Neural crest cell (in vitro differentiated cells): Measurements from ENCODE around the gene TP63. TPM values are rescaled to one million over a fixed set of nuclear protein-coding genes. Genes with fewer than 3 reads are reported as not detected.
"Not testable (repeated sequence)": the region's sequence is repeated elsewhere in the genome, so short reads cannot be mapped to it uniquely, and the experiment has no call there.

Source experiments
- DNase-seq: peaks from one replicate; pipeline ENCODE4 v3.0.0; 2021; ENCODE audit warnings: low read depth, mixed read lengths, low spot score
- H3K27ac Mint-ChIP-seq: one replicate; pipeline ENCODE4 v1.8.0; 2021; ENCODE audit warnings: mild to moderate bottlenecking, mixed read lengths; ENCODE audit not compliant: unreplicated experiment
- H3K27me3 Mint-ChIP-seq: 2 replicates; pipeline ENCODE4 v1.8.0; 2021; ENCODE audit warnings: low read depth, mild to moderate bottlenecking, mixed read lengths
- H3K36me3 Mint-ChIP-seq: 2 replicates; pipeline ENCODE4 v1.8.0; 2021; ENCODE audit warnings: low read depth, mild to moderate bottlenecking, mixed read lengths
- H3K4me1 Mint-ChIP-seq: 2 replicates; pipeline ENCODE4 v1.8.0; 2021; ENCODE audit warnings: mixed read lengths
- H3K4me3 Mint-ChIP-seq: one replicate; pipeline ENCODE4 v1.8.0; 2021; ENCODE audit warnings: mild to moderate bottlenecking, mixed read lengths
- H3K9me3 Mint-ChIP-seq: 2 replicates; pipeline ENCODE4 v1.8.0; 2021; ENCODE audit warnings: mixed read lengths
- CTCF ChIP-seq: fragments of 200-600 bp; sonication (generic); conservative IDR thresholded peaks from 2 replicates; pipeline ENCODE4 v1.5.0; 2021; ENCODE audit warnings: antibody characterized with exemption, mild to moderate bottlenecking
- total RNA-seq: library from RNA; stranded (reverse); gene quantifications from 2 replicates; pipeline ENCODE4 v1.2.1, GENCODE V29; 2021

TP63 gene
- total RNA-seq, 1 donor from 2014 or later = 0.21 TPM

DNA sequence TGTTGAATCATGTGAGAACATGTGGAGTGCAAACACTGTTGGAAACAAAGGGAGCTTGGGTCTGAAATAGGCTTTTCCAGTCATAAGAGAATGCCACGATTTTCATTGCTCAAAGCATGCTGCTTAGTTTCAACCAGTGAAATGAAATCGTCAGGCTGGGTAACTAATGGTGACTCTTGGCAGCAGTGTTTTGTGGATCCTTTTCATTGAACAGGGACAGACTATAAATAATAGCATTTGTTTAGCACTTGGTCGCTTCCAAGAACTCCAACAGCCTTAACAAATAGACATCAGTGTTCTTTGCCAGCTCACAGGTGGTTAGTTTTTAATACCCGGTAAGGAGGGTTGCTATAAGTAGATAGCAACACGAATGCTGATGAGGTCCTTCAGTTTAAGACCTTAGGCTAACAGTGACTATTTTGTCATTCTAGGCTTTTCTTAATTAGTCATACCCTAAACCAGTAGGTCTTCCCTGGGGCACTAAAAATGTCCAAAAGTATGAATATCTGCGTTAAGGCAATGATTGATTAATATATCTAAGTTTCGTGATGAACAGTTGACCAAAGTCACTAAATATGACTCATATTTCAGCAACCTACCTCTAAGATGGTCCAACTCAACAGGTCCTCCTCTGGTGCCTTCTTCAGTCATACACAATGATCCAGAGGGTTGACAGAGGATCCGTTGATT lies 15.8 kb downstream of the TP63 start:
- no peak for DNase-seq
- H3K9me3 Mint-ChIP-seq = peaks cover 2% of the 10 kb centered on the region
- TF ChIP-seq CTCF = no peak
- no peak overlapping the region for H3K27ac Mint-ChIP-seq
- no peaks in the 10 kb centered on the region for H3K27me3 Mint-ChIP-seq
- H3K4me3 Mint-ChIP-seq = no peak overlapping the region
- no peaks in the 10 kb centered on the region for H3K4me1 Mint-ChIP-seq
- H3K36me3 Mint-ChIP-seq = no peaks in the 10 kb centered on the region

GRCh38 chr3:189652042-189652441 lies 20.9 kb downstream of the TP63 start:
- DNase-seq = peak; percentile 12
- H3K27ac Mint-ChIP-seq = no peak overlapping the region
- TF ChIP-seq CTCF = peak; percentile 57
- H3K4me3 Mint-ChIP-seq = no peak overlapping the region
- no peaks in the 10 kb centered on the region for H3K27me3 Mint-ChIP-seq
- no peaks in the 10 kb centered on the region for H3K36me3 Mint-ChIP-seq
- peaks cover 9% of the 10 kb centered on the region for H3K9me3 Mint-ChIP-seq
- H3K4me1 Mint-ChIP-seq = no peaks in the 10 kb centered on the region

DNA sequence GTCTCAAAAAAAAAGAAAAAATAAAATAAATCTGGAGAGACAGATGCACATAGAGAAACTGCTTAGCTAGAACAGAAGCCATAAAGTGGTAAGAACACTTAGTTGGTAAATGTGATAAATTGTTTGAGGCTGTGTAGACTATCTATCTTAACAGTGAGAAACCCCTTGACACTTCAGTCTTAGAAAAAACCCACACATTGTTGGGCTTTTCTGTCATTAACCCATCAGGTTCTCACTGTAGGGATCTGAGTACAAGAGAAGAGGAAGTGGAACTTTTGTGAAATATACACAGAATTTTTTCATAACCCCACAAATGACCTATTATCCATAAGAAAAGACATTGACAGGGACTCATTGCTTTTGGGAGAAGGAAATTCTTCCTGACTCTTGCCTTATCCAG lies 24.4 kb downstream of the TP63 start:
- H3K9me3 Mint-ChIP-seq = peaks cover 7% of the 10 kb centered on the region
- H3K27ac Mint-ChIP-seq = no peak overlapping the region
- H3K4me3 Mint-ChIP-seq = no peak overlapping the region
- DNase-seq = no peak
- no peak for TF ChIP-seq CTCF
- H3K36me3 Mint-ChIP-seq = no peaks in the 10 kb centered on the region
- no peaks in the 10 kb centered on the region for H3K4me1 Mint-ChIP-seq
- no peaks in the 10 kb centered on the region for H3K27me3 Mint-ChIP-seq

GRCh38 chr3:189659571-189659970 lies 28.4 kb downstream of the TP63 start:
- TF ChIP-seq CTCF = no peak
- H3K36me3 Mint-ChIP-seq = no peaks in the 10 kb centered on the region
- peaks cover 9% of the 10 kb centered on the region for H3K9me3 Mint-ChIP-seq
- H3K4me3 Mint-ChIP-seq = no peak overlapping the region
- H3K4me1 Mint-ChIP-seq = no peaks in the 10 kb centered on the region
- H3K27me3 Mint-ChIP-seq = no peaks in the 10 kb centered on the region
- DNase-seq = no peak
- no peak overlapping the region for H3K27ac Mint-ChIP-seq

DNA sequence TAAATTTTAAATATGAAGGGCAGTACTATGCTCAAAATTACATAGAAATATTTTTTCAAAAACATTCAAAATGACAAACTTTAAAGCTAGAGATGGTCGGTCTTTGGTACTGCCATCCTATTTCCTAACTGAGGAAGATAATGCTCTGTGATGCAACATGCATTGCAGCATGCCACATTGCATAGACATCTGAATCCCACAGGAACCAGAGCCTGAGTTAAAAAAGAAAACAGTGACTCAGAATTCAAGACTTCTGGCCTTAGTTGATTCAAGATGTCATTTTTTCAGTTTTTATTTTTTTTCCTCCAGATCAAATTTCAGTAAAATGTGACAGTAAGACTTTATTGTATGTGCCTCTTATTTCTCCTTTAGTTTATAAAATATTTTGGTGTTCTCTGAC lies 33.1 kb downstream of the TP63 start:
- no peak for TF ChIP-seq CTCF
- DNase-seq = no peak
- H3K36me3 Mint-ChIP-seq = no peaks in the 10 kb centered on the region
- no peak overlapping the region for H3K4me3 Mint-ChIP-seq
- no peaks in the 10 kb centered on the region for H3K4me1 Mint-ChIP-seq
- H3K9me3 Mint-ChIP-seq = peaks cover 2% of the 10 kb centered on the region
- H3K27me3 Mint-ChIP-seq = no peaks in the 10 kb centered on the region
- H3K27ac Mint-ChIP-seq = no peak overlapping the region

- DNase-seq, H3K4me3 Mint-ChIP-seq, H3K27ac Mint-ChIP-seq, H3K36me3 Mint-ChIP-seq, H3K9me3 Mint-ChIP-seq, H3K4me1 Mint-ChIP-seq: not testable (repeated sequence)
- H3K27me3 Mint-ChIP-seq = peaks cover 16% of the 10 kb centered on the region
These were observed 41.2 kb downstream of the TP63 start for GRCh38 chr3:189672346-189672745.
